HS-27A (cell line): ENCODE results near the gene ARHGAP9.
"Not testable (repeated sequence)": the region's sequence is repeated elsewhere in the genome, so short reads cannot be mapped to it uniquely, and the experiment has no call there.

Source experiments
- DNase-seq: peaks from one replicate; pipeline ENCODE4 v3.0.0-alpha.2; 2012; ENCODE audit warnings: low read depth, missing footprints

Gene ARHGAP9

GRCh38 chr12:57479376-57480115 lies at the start of gene ARHGAP9:
ARHGAP9 (minus strand) TSS chr12:57479866; CDS start chr12:57479406, 460 bp downstream.
- DNase-seq, result no peak

GRCh38 chr12:57528831-57529555 lies 49.3 kb upstream of the ARHGAP9 start:
- DNase-seq, result no peak

GRCh38 chr12:57528176-57528575 lies 48.5 kb upstream of the ARHGAP9 start:
- DNase-seq, result no peak

- DNase-seq, result no peak
Observed at GRCh38 chr12:57527184-57527583, 47.5 kb upstream of the ARHGAP9 start.

- DNase-seq, result no peak
Observed at GRCh38 chr12:57526477-57527126, 46.9 kb upstream of the ARHGAP9 start.

GRCh38 chr12:57525615-57526383 lies 46.1 kb upstream of the ARHGAP9 start:
- DNase-seq, result no peak

GRCh38 chr12:57524814-57525614 lies 45.3 kb upstream of the ARHGAP9 start:
- DNase-seq, result no peak

GRCh38 chr12:57523706-57524614 lies 44.3 kb upstream of the ARHGAP9 start:
- no peak for DNase-seq

GRCh38 chr12:57522887-57523705 lies 43.4 kb upstream of the ARHGAP9 start:
- DNase-seq, result no peak

GRCh38 chr12:57522011-57522886 lies 42.6 kb upstream of the ARHGAP9 start, which contains the start of gene MBD6:
MBD6 (plus strand) TSS chr12:57522824; CDS start chr12:57524304, 1,480 bp downstream.
- peak; percentile 84 for DNase-seq

- no peak for DNase-seq
Observed at GRCh38 chr12:57521525-57522010, 41.9 kb upstream of the ARHGAP9 start.

GRCh38 chr12:57520053-57520818 lies 40.6 kb upstream of the ARHGAP9 start, which contains the start of gene DDIT3:
DDIT3 (minus strand) TSS chr12:57520514; CDS start chr12:57517406, 3,108 bp downstream.
- peak; percentile 94 for DNase-seq

- no peak for DNase-seq
Observed at GRCh38 chr12:57519796-57520052, 40.1 kb upstream of the ARHGAP9 start.

GRCh38 chr12:57518920-57519795 lies 39.5 kb upstream of the ARHGAP9 start:
- no peak for DNase-seq

GRCh38 chr12:57518176-57518919 lies 38.7 kb upstream of the ARHGAP9 start:
- no peak for DNase-seq

- DNase-seq, result not testable (repeated sequence)
Observed at GRCh38 chr12:57517718-57518117, 38.1 kb upstream of the ARHGAP9 start.
